Stomach (tissue), 4 donors: ENCODE measurements around the gene TTC9C.

Experiments used
- POLR2A ChIP-seq, 4 donors: fragments of 450-650 bp; IDR thresholded peaks; one replicate each; pipeline ENCODE4 v1.6.1; 2016; ENCODE audit warnings: antibody characterized with exemption in 4 of 4, control low read depth in 2 of 4, mild to moderate bottlenecking in 1 of 4, moderate library complexity in 1 of 4
- TF ChIP-seq, protein P1 (sequence below), 7 experiments: fragments of 450-650 bp in 4 of 7; fragments of 200-600 bp in 3 of 7; sonication (generic) in 3 of 7; IDR thresholded peaks; one replicate each; pipeline ENCODE4 v1.5.1; 2016 to 2019; ENCODE audit warnings: antibody characterized with exemption in 7 of 7, control low read depth in 2 of 7, mild to moderate bottlenecking in 1 of 7

DNA sequence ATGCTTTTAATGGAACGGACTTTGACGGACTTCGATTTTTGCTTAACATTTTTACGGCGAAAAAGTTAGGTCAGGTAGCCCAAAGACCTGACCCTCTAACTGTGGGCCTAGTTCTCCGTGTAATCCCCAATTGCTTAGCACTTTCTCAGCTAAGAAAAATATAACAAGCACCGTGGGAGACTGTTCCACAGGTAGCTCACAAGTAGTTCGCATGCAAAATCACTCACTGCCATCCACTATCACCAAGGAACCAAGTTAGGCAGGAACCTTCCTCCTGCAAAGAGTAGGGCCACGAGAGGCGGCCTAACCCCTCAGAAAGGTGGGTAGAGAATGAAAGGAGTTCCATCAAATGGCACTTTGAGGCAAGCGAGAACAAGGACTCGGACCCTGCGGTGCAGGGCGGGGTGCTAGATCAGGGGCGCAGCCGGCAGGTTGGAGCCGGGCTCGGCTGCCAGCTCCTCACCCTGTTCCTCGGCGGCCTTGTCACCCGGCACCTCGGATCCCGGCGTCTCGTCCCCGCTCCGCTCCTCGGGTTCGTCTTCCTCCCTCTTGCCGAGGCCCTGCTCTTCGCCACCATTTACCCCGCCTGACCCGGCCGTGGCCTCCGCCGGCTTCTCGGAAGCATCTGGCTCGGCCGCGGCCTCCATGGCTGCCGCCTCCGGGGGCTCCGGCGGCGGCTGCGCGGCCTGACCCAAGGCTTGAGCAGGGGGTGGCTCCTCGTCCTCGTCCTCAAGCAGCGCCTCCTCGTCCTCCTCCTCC is 2.0 kb upstream of the TTC9C start:
- TF ChIP-seq POLR2A (IDR thresholded peaks at IDR 0.05), result no peak
- TF ChIP-seq, protein P1, sequence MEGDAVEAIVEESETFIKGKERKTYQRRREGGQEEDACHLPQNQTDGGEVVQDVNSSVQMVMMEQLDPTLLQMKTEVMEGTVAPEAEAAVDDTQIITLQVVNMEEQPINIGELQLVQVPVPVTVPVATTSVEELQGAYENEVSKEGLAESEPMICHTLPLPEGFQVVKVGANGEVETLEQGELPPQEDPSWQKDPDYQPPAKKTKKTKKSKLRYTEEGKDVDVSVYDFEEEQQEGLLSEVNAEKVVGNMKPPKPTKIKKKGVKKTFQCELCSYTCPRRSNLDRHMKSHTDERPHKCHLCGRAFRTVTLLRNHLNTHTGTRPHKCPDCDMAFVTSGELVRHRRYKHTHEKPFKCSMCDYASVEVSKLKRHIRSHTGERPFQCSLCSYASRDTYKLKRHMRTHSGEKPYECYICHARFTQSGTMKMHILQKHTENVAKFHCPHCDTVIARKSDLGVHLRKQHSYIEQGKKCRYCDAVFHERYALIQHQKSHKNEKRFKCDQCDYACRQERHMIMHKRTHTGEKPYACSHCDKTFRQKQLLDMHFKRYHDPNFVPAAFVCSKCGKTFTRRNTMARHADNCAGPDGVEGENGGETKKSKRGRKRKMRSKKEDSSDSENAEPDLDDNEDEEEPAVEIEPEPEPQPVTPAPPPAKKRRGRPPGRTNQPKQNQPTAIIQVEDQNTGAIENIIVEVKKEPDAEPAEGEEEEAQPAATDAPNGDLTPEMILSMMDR (IDR thresholded peaks at IDR 0.05), result no peak
